ENCODE data around the gene PRB2.
"Not testable (repeated sequence)": the region's sequence is repeated elsewhere in the genome, so short reads cannot be mapped to it uniquely, and the experiment has no call there.

PRB2 gene

GRCh38 chr12:11395467-11395866, at the start of gene PRB2:
Gene PRB2 (minus strand): TSS chr12:11395567. CDS start chr12:11395529, 38 bp downstream.
- not testable (repeated sequence) for DNase-seq (ENCODE audit: low spot score)

GRCh38 chr12:11437966-11438365, 42.6 kb upstream of the PRB2 start:
- no peak for DNase-seq (ENCODE audit: low spot score)

GRCh38 chr12:11433664-11434063, 38.3 kb upstream of the PRB2 start:
- no peak for DNase-seq (ENCODE audit: low spot score)

GRCh38 chr12:11431486-11431885, 36.1 kb upstream of the PRB2 start:
- no peak for DNase-seq (ENCODE audit: low spot score)

GRCh38 chr12:11427341-11427740, 32.0 kb upstream of the PRB2 start:
- no peak for DNase-seq (ENCODE audit: low spot score)

- no peak for DNase-seq (ENCODE audit: low spot score)
These were observed 17.4 kb upstream of the PRB2 start for GRCh38 chr12:11412731-11413130.

GRCh38 chr12:11408096-11408495, 12.7 kb upstream of the PRB2 start:
- DNase-seq (ENCODE audit: low spot score): no peak

- no peak for DNase-seq (ENCODE audit: low spot score)
These were observed 2.0 kb upstream of the PRB2 start for GRCh38 chr12:11397366-11397765.

GRCh38 chr12:11391456-11391855, 3.9 kb downstream of the PRB2 start:
- not testable (repeated sequence) for DNase-seq (ENCODE audit: low spot score)

- not testable (repeated sequence) for DNase-seq (ENCODE audit: low spot score)
These were observed 17.9 kb downstream of the PRB2 start for GRCh38 chr12:11377420-11377819.

GRCh38 chr12:11361151-11361550, 34.2 kb downstream of the PRB2 start:
- DNase-seq (ENCODE audit: low spot score): no peak

- peak; percentile 16 for DNase-seq (ENCODE audit: low spot score)
These were observed 35.0 kb downstream of the PRB2 start for GRCh38 chr12:11360205-11360883.

GRCh38 chr12:11351736-11352135, 43.6 kb downstream of the PRB2 start:
- DNase-seq (ENCODE audit: low spot score): not testable (repeated sequence)

GRCh38 chr12:11348439-11348838, 46.9 kb downstream of the PRB2 start:
- DNase-seq (ENCODE audit: low spot score): no peak

GRCh38 chr12:11347810-11348209, 47.6 kb downstream of the PRB2 start:
- DNase-seq (ENCODE audit: low spot score): no peak

GRCh38 chr12:11344500-11344899, 50.9 kb downstream of the PRB2 start:
- no peak for DNase-seq (ENCODE audit: low spot score)
